GM18498 (cell line): ENCODE data around the gene FBF1.
"Not testable (repeated sequence)": the region's sequence is repeated elsewhere in the genome, so short reads cannot be mapped to it uniquely, and the experiment has no call there.

Source experiments
- ATAC-seq: cut with Tn5 transposase; IDR thresholded peaks from one replicate; pipeline ENCODE4 v1.9.1; 2021; ENCODE audit warnings: mild to moderate bottlenecking, moderate library complexity; ENCODE audit not compliant: unreplicated experiment

Gene FBF1

DNA sequence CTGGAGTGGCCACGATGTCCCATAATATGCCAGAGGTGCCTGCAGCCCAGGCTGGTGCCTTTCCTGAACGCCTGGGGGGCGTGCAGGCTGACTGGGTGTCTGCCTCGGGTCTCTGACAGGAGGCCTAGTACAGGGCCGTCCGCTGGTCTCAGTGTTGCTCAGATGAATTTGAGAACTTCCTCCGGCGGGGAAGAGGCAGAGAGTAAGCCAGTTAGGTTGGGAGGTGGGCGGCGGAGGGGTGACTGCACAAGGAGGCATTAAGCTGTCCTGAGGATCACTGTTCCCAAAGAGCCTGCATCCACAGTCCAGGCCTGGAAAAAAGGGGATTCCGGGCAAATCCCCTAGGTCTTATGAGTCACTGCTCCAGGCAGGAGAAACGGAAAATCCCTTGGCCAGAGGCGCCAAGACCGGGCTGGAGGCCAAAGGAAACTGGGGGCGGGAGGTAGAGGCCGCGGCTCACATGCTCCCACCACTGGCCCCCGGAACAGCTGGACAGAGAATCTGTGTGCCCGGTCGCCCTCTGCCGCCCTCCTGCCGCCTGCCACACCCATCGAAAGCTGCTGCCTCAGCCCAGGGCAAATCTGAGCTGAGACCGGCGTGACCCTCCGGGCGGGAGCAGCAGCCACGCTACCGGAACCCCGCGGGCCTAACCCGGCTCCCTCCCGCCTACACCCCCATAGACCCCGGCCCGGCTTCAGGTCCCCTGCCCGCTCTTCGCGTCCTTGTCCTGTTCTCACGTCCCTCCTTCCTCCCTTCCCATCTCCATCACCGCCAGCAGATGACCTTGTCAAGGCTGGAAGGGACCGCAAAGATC is 63.7 kb downstream of the FBF1 start:
- no peak for ATAC-seq

DNA sequence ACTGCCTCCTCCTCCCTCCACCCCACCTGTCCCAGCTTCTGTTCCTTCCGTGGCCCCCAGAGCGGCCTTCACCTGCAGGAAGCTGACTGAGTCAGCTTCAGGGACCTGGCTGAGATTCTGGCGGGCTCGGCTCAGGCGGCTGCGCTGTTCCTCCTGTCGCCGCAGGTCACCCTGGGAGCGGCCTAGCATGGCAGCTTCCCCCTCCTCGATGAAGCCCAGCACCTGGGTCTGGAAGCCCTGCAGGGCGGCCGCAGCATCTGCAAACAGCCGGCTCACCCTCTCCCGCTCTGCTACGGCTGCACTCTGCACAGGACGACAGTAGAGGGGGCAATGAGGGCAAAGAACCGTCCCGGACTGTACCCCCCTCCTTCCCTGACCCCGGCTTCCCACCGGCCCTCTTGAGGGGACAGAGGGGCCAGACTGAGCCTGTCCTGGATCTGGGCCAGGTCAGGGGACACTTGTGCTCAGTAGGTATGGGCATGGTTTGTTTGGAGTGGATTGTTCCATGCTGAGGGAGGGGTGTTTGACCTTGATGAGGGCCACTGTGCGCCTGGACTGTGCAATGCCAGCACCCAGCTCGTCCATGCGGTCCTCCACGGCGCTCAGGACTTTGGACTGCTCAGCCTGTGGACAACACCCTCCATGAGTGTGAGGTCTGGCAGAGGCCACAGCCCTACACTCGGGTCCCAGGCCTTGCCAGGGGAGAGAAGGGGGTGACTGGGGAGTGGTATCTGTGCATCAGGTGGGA is 64.5 kb downstream of the FBF1 start:
- ATAC-seq: peak; percentile 39

DNA sequence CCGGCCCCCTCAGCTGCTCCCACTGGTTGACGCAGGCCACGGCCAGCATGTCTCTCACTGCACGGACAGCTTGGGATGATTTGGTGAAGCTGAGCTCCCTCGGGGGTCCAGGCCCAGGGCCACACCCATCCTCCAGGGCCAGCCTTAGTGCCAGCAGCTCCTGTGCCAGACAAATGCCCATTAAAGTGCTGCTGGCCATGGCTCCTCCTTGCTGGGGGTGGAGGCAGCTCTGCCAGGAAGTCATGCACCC is 65.0 kb downstream of the FBF1 start:
- ATAC-seq: peak; percentile 21

DNA sequence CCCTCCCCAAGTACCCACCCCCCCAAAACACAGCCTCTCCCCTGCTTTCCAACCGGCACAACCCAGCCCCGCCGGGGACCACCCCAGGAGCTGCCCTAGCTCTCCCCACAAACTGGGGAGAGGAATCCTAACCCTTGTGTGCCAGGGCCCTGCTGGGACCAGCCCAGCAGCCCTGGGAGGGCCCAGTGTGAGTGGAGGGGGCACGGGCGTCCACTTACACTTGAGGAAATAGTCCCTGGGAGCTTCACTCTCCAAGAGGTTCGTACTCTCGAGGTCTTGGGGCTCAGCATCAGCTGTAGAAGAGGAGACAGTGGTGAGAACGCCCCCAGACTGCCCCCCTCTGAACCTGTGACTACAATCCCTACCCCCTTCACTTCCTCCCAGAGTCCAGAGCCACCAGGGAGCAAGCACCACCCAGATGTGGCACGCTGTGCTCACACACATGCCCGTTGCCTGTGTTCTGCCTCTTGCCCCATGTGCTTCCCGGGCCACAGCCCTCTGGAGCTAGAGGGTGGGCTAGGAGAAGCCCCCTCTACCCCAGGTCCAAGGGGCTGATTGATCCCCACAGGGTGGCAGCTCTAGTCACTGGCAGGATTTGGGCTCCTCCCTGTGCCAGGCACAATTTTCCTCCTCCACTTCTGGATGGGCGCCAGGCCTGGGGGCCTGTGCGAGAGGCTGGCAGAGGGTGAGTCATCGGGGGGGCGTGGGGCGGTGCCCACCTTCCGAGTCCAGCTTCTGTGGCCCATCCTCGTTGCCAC is 65.5 kb downstream of the FBF1 start:
- ATAC-seq: no peak

DNA sequence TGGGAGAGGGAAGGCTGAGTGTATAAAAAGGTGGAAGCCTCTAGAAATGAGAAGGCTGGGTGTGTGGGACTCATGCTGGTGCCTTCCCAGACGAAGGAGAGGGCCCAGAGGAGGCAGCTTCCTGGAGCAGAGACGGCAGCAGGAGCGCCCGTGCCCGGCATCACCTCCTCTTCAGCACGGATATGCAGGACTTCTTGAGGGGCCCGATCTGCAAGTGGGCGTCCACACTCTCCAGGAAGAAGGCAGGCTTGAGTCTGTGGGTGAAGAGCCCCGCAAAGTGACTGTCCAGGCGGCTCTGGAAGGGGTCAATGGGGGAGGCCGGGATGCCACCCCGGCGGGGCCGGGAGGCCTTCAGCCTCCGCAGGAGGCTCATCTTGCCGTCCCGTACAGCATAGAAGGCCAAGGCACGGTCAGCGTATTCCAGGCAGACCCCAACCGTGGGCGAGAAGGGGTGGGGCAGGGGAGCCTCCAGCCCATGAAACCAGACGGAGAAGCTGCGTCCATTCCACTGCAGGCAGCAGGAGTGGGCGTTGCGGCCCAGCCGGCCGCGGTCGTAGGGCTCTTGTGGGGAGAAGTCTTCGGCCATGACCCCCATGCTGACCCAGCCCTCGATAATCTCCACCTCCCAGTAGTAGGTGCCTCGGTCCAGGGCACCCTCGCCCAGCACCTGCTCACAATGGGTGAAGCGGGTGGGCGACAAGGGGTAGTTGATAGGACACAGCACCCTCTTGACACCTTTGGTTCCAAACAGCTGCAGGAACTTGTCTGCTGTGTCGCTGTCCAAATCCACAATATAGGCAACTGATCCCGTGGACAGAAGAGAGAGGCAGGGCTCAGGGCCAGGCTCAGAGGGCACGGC is 66.3 kb downstream of the FBF1 start:
- no peak for ATAC-seq

DNA sequence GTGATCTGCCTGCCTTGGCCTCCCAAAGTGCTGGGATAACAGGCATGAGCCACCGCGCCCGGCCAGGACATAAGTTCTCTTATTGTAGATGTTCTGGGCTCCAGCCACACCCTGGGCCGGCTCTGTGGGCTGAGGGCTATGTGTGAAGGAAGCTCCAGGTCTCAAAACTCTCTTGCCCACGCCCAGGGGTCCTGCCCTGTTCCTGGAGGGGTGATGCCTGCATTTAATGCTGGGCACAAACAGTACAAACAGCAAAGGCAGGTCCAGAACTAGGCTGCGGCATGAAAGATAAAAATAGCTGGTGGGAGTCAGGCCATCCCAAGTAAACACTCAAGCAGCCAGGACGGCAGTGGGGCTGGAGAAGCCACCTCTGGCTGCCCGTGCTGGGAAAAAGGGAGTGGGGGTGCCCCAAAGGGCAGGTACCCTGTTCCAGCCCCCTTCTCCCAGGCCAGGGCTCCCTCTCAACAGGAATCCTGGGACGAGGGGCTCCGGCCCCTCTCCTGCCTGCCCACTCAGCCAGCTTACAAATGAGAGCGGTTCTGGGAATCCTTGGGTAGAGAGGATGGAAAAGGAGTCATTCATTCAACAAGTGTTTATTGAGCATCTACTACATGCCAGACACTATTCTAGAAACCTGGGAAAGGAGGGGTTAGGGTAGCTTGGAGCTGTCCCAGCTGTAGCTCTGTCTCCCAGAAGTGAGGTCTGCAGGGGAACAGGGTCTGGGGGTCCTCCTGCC is 67.1 kb downstream of the FBF1 start:
- no peak for ATAC-seq

DNA sequence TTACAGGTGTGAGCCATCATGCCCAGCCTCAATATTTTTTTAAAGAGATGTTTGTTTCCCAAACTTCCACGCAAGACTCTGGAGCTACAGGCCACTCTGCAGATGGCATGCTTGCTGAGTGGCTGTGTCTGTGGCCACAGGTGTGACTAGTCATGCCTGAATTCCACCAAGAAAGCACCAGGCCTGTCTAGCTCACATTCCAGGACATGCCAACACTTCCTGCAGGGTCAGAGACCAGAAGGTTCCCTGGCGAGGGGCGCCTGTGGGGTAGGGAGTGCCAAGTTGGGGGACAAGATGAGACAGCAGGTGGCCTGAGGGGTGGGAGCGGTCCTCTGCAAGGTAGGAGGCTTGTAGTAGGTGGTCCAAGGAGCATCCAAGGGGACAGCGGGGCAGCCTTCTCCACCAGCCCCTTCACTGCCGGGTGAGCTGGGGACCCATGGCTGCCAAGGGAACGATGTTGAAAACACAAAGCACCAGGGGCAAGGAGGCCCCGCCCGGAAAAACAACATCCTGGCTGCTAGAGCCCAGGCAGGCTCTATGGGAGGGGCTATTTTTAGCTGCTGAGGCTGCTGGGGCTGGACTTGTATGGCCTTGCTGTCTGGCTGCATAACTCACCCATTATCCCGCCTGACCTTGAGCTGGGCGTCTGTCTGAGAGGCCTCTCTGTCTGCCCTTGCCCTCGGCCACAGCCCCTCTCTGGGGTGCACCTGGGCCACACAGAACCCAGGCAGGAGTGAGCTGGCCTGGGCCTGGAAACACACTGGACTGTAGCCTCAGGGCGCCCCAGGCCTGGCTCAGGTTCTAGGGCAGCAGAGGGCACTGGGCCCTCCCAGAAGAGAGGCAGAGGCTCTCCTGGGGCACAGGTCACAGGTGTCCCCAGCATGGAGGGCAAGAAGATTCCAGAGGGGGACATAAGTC is 68.1 kb downstream of the FBF1 start:
- ATAC-seq: no peak

DNA sequence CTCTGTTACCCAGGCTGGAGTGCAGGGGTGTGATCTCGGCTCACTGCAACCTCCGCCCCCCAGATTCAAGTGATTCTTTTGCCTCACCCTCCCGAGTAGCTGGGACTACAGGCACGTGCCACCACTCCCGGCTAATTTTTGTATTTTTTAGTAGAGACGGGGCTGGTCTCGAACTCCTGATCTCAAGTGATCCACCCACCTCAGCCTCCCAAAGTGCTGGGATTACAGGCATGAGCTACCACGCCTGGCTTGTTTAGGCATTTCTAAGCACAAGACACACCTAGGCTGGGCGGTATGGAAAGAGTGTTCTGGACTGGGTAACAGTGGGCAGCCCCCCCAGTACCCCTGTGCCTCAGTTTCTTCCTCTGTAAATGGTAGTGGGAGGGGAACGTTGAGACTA is 70.6 kb downstream of the FBF1 start:
- ATAC-seq: not testable (repeated sequence)

DNA sequence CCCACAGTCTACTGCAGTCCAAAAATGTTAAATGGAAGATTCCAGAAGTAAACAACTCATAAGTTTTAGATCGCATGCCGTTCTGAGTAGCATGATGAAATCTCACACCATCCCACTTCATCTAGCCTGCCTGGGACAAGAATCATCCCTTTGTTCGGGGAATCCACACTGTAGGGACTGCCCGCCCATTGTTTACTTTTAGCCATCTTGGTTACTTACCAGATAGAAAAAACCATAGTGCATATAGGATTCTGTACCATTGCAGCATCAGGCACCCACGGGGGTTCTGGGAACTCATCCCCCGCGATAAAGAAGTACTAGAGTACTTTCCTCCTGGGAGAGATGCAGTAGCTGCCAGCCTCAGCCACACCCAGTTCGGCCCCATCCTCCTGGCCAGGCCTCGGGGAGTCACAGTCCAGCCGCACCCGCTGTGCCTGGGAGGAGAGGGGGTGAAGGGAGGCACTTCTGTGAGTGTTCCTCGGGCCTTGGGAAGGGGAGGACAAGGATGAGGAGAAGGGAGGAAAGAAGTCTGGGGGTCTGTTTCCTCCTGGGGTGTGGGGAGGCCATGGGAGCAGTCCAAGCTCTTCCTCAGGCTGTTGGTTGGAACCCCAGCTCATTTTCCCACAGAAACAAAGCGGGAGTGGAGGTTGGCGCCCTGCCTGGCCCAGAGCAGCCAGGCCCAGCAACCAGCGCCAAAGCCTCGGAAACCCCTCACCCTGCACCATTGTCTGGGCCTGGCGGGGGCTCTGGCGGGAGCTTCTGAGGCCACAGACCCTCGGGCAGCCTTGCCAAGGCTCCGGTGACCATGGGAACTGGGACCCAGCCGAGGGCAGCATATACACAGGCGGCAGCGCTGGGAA is 71.3 kb downstream of the FBF1 start:
- ATAC-seq: no peak

DNA sequence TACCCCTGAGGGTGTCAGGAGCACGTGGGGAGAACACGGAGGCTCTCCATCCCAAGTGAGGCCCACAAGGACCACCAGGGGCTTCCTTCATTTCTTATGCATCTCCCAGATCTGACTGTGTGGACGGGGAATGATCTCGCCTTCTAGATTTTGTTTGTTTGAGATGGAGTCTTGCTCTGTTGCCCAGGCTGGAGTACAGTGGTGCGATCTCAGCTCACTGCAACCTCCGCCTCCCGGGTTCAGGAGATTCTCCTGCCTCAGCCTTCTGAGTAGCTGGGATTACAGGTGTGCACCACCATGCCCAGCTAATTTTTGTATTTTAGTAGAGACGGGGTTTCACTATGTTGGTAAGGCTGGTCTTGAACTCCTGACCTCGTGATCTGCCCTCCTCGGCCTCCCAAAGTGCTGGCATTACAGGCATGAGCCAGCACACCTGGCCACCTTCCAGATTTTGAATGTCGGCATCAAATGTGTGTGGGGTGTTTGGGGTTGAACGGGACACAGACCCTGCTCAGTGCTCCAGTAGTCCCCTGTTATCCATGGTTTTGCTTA is 72.0 kb downstream of the FBF1 start:
- ATAC-seq: not testable (repeated sequence)

DNA sequence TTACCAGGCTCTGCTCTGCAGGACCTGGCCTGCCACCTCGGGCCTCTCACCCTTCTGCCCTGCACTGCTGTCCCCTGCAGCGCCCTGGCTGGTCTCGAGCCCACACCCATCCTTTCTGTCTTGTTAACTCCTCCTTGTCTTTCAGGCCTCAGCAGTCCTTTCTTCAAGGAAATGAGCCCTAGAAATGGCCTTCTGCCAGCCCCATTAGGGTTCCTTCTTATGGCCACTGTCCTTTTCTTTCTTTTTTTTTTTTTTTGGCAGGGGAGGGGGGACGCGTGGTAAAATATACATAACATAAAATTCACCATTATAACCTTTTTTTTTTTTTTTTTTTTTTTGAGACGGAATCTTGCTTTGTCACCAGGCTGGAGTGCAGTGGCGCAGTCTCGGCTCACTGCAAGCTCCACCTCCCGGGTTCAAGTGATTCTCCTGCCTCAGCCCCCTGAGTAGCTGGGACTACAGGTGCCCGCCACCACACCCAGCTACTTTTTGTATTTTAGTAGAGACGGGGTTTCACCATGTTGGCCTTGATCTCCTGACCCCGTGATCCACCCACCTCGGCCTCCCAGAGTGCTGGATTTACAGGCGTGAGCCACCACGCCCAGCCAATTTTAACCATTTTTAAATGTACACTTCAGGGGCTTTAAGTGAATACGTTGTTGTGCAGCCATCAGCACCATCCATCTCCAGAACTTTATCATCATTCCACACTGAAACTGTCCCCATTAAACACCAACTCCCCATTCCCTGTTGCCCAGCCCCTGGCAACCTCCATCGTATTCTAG is 75.2 kb downstream of the FBF1 start:
- not testable (repeated sequence) for ATAC-seq

DNA sequence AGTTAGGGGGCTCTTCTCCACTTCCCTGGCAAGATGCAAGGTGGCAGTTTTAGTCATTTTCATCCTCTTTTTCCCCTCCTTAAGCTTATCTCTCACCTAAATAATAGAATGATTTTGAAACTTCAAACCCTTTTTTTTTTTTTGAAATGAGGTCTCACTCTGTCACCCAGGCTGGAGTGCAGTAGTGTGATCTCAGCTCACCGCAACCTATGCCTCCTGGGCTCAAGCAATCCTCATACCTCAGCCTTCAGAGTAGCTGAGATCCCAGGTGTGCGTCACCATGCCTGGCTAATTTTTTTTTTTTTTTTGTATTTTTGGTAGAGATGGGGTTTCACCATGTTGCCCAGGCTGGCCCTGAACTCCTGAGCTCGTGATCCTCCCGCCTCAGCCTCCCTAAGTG is 76.0 kb downstream of the FBF1 start:
- peak; percentile 23 for ATAC-seq

DNA sequence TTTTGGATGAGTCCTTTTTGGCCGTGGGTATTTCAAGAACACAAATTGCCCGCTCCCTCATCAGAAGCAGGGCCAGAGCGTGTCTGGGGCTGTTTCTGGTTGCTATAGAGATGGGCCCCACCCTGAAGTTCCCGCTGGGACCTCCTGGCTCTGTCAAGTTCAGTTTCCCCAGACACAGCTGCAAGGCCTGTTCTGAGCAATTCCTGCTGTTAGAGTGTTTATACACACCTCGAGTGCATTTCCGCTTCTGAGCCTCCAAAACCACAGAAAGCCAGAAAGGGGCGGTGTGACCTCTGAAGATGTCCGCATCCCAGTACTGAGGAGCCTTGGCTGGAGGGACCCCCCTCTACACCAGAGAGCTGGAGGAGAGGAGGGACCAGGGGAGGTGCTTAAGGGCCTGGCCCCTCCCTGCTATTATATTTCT is 76.4 kb downstream of the FBF1 start:
- ATAC-seq: peak; percentile 78

DNA sequence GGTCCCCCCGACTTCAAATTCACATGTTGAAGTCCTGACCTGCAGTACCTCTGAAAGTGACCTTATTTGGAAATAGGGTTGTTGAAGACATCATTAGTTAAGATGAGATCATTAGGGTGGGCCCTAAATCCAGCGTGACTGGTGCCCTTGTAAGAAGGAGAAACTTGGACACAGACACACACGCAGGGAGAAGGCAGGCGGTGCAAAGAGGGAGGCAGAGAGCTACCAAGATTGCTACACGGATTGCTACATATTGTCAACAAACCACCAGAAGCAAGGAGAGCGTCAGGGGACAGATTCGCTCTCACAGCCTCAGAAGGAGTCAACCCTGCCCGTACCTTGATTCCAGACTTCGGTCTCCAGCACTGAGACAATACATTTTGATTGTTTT is 78.9 kb downstream of the FBF1 start:
- no peak for ATAC-seq
